Measurements from ENCODE around the gene S100A1. TPM values are rescaled to one million over a fixed set of nuclear protein-coding genes. Genes with fewer than 3 reads are reported as not detected.
"Not testable (repeated sequence)": the region's sequence is repeated elsewhere in the genome, so short reads cannot be mapped to it uniquely, and the experiment has no call there.

The S100A1 gene
- total RNA-seq, 1 experiment from 2014 or later: not detected

DNA sequence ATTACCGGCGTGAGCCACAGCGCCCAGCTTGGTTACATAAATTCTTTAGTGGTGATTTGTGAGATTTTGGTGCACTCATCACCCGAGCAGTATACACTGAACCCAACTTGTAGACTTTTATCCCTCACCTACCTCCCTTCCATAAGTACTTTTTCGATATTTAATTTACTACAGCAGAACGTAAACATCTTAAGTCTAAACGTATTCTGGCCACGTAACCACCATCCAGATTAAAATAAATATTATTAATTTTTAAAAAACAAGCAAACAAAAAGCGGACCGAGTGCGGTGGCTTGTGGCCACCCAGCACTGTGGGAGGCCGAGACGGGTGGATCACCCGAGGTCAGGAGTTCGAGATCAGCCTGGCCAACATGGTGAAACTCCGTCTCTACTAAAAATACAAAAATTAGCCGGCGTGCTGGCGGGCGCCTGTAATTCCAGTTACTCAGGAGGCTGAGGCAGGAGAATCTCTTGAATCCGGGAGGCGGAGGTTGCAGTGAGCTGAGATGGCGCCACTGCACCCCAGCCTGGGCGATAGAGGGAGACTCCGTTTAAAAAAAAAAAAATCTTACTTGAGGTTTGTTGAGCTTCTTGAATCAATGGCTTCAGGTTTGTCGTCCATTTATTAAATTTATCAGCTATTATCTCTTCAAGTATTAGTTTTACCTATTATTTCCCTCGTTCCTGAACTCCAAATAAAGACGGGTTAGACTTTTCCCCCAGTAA lies 43.6 kb downstream of the S100A1 start:
- Histone ChIP-seq H2AFZ (ENCODE audit: low read length) (peak overlapping the region; percentile 91), H3K9ac (ENCODE audit: extremely low read depth, insufficient read length, low read length) (peak overlapping the region; percentile 87), H3K79me2 (ENCODE audit: insufficient read depth, low read length) (peaks cover 15% of the 10 kb centered on the region), H3K23me2 (ENCODE audit: insufficient read length, low read depth, low read length, poor library complexity, severe bottlenecking) (peaks cover 11% of the 10 kb centered on the region), H3K79me1 (ENCODE audit: insufficient read depth, low read depth, low read length, poor library complexity, severe bottlenecking) (peaks cover 17% of the 10 kb centered on the region), H2BK120ac (ENCODE audit: low read depth, low read length, poor library complexity, severe bottlenecking) (peak overlapping the region; percentile 40), H3K4me2 (ENCODE audit: insufficient read depth, insufficient read length, low read length) (peak overlapping the region; percentile 89), H3K14ac (ENCODE audit: insufficient read depth, low read length) (peak overlapping the region; percentile 58; the same call in 1 of the 2 replicates), H3K18ac (ENCODE audit: insufficient read length, low read depth, low read length) (peak overlapping the region; percentile 83), H3K27ac (ENCODE audit: insufficient read length, low read depth, low read length) (peak overlapping the region; percentile 71)
- H3K4me3 Mint-ChIP-seq; H3K27me3 ChIP-seq (ENCODE audit: insufficient read depth, low read length); H3K4me1 ChIP-seq (ENCODE audit: insufficient read depth, low read length); H2AK5ac ChIP-seq (ENCODE audit: insufficient read length, low read length); H3K23ac ChIP-seq (ENCODE audit: insufficient read length, low read depth, low read length); H2BK20ac ChIP-seq (ENCODE audit: low read depth, low read length, poor library complexity, severe bottlenecking); H3K27me3 Mint-ChIP-seq (ENCODE audit: low read depth); DNase-seq; H4K91ac ChIP-seq (ENCODE audit: insufficient read length, low read depth, low read length); H2BK5ac ChIP-seq (ENCODE audit: insufficient read length, low read length); H4K8ac ChIP-seq (replicated peaks; ENCODE audit: insufficient read length, low read depth, low read length); H2BK12ac ChIP-seq (ENCODE audit: insufficient read length, low read depth, low read length); H3K56ac ChIP-seq (ENCODE audit: insufficient read length, low read depth, low read length); H3K9me3 Mint-ChIP-seq; H3T11ph ChIP-seq (ENCODE audit: low read length); H3K4ac ChIP-seq (ENCODE audit: low read depth, low read length); H4K5ac ChIP-seq (ENCODE audit: insufficient read length, low read depth, low read length); H4K20me1 ChIP-seq (ENCODE audit: control insufficient read depth, insufficient read depth, insufficient read length); H2BK15ac ChIP-seq (ENCODE audit: low read depth, low read length); H3K9me3 ChIP-seq (ENCODE audit: control insufficient read depth, low read depth, low read length): not testable (repeated sequence)
- TF ChIP-seq, protein P1, sequence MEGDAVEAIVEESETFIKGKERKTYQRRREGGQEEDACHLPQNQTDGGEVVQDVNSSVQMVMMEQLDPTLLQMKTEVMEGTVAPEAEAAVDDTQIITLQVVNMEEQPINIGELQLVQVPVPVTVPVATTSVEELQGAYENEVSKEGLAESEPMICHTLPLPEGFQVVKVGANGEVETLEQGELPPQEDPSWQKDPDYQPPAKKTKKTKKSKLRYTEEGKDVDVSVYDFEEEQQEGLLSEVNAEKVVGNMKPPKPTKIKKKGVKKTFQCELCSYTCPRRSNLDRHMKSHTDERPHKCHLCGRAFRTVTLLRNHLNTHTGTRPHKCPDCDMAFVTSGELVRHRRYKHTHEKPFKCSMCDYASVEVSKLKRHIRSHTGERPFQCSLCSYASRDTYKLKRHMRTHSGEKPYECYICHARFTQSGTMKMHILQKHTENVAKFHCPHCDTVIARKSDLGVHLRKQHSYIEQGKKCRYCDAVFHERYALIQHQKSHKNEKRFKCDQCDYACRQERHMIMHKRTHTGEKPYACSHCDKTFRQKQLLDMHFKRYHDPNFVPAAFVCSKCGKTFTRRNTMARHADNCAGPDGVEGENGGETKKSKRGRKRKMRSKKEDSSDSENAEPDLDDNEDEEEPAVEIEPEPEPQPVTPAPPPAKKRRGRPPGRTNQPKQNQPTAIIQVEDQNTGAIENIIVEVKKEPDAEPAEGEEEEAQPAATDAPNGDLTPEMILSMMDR (conservative IDR thresholded peaks at IDR 0.05): peak; percentile 34; the same call in 2 of the 3 replicates
- WGBS (ENCODE audit: extremely low coverage, insufficient read length, low lambda C conversion rate): no CpG with 5 or more reads among the region's 28 CpGs
- H3K36me3 Mint-ChIP-seq (ENCODE audit: insufficient read depth in 1 of 3, low read depth in 3 of 3): peaks cover 0 to 36% (median 35%) of the 10 kb centered on the region in 3 experiments; a peak in 4 of 7 replicates
- peaks cover 9 to 12% of the 10 kb centered on the region in 2 experiments; a peak in 3 of 4 replicates for H3K4me1 Mint-ChIP-seq
- peak overlapping the region in 2 of 3 experiments; percentile 11 to 38; a peak in 2 of 7 replicates for H3K27ac Mint-ChIP-seq

Measured in H9 (cell line).